Measurements from ENCODE around the gene TBC1D4. TPM values are rescaled to one million over a fixed set of nuclear protein-coding genes. Genes with fewer than 3 reads are reported as not detected.

Gene TBC1D4
- total RNA-seq, 4 donors from 2014 or later, result 38.2 to 56.9 (median 43.9) TPM

GRCh38 chr13:75383064-75383715 is 98.8 kb downstream of the TBC1D4 start:
- TF ChIP-seq CTCF (IDR thresholded peaks at IDR 0.05; ENCODE audit: low read depth), result no peak

GRCh38 chr13:75378301-75378700 is 103.7 kb downstream of the TBC1D4 start:
- no peak for TF ChIP-seq CTCF (IDR thresholded peaks at IDR 0.05; ENCODE audit: low read depth)

- no peak for TF ChIP-seq CTCF (IDR thresholded peaks at IDR 0.05; ENCODE audit: low read depth)
Measured at GRCh38 chr13:75376792-75377402, 105.1 kb downstream of the TBC1D4 start.

GRCh38 chr13:75375329-75375728 is 106.6 kb downstream of the TBC1D4 start:
- no peak for TF ChIP-seq CTCF (IDR thresholded peaks at IDR 0.05; ENCODE audit: low read depth)

- TF ChIP-seq CTCF (IDR thresholded peaks at IDR 0.05; ENCODE audit: low read depth), result no peak
Measured at GRCh38 chr13:75373988-75374387, 108.0 kb downstream of the TBC1D4 start.

- no peak for TF ChIP-seq CTCF (IDR thresholded peaks at IDR 0.05; ENCODE audit: low read depth)
Measured at GRCh38 chr13:75372923-75373841, 108.8 kb downstream of the TBC1D4 start.

- no peak for TF ChIP-seq CTCF (IDR thresholded peaks at IDR 0.05; ENCODE audit: low read depth)
Measured at GRCh38 chr13:75372517-75372916, 109.5 kb downstream of the TBC1D4 start.

All from subcutaneous adipose tissue (tissue), 4 donors.